BLaER1 treated with 17β-estradiol and CSF1 and Interleukin-3, amounts not matched to agents 10 nM and 100 nM (cell line): Measurements from ENCODE around the gene CPNE5.

Experiments used
- H3K27ac ChIP-seq, 11 experiments: shearing (Covaris generic); formaldehyde crosslinking; 2 replicates each; pipeline ENCODE4 v1.8.1; 2022
- H3K27me3 ChIP-seq, 11 experiments: shearing (Covaris generic); formaldehyde crosslinking; 2 replicates each; pipeline ENCODE4 v1.8.1; 2022
- H3K36me3 ChIP-seq, 11 experiments: shearing (Covaris generic); formaldehyde crosslinking; 2 replicates each; pipeline ENCODE4 v1.8.1; 2022
- H3K4me1 ChIP-seq, 10 experiments: shearing (Covaris generic); formaldehyde crosslinking; 2 replicates each; pipeline ENCODE4 v1.8.1; 2022
- H3K4me2 ChIP-seq, 11 experiments: shearing (Covaris generic); formaldehyde crosslinking; 2 replicates each; pipeline ENCODE4 v1.8.1; 2022
- H3K4me3 ChIP-seq, 10 experiments: shearing (Covaris generic); formaldehyde crosslinking; 2 replicates each; pipeline ENCODE4 v1.8.1; 2022
- H3K9ac ChIP-seq, 11 experiments: shearing (Covaris generic); formaldehyde crosslinking; 2 replicates each; pipeline ENCODE4 v1.8.1; 2022
- H3K9me3 ChIP-seq, 11 experiments: shearing (Covaris generic); formaldehyde crosslinking; replicated peaks in 1 of 11; 2 replicates each; pipeline ENCODE4 v1.8.1; 2022
- H4K20me1 ChIP-seq, 11 experiments: shearing (Covaris generic); formaldehyde crosslinking; 2 replicates each; pipeline ENCODE4 v1.8.1; 2022
- Cebpa-rat ChIP-seq, 11 experiments: shearing (Covaris generic); IDR thresholded peaks; 2 replicates each; pipeline ENCODE4 v1.8.1; 2022

Gene CPNE5

GRCh38 chr6:36836111-36837021, 2.9 kb downstream of the CPNE5 start:
- Histone ChIP-seq H4K20me1 (peaks cover 0 to 38% (median 19%) of the 10 kb centered on the region in 11 experiments; a peak in 15 of 22 replicates), H3K4me3 (no peak overlapping the region), H3K27ac (no peak overlapping the region), H3K9me3 (peaks cover 0 to 18% (median 13%) of the 10 kb centered on the region in 11 experiments; a peak in 11 of 22 replicates), H3K9ac (no peak overlapping the region), H3K36me3 (no peaks in the 10 kb centered on the region), H3K4me2 (peak overlapping the region in 2 of 11 experiments; percentile 2 to 11; a peak in 3 of 22 replicates), H3K4me1 (peaks cover 17 to 59% (median 47%) of the 10 kb centered on the region in 10 experiments), H3K27me3 (peaks cover 46 to 67% (median 59%) of the 10 kb centered on the region in 11 experiments)
- TF ChIP-seq Cebpa-rat (IDR thresholded peaks at IDR 0.05) = no peak

DNA sequence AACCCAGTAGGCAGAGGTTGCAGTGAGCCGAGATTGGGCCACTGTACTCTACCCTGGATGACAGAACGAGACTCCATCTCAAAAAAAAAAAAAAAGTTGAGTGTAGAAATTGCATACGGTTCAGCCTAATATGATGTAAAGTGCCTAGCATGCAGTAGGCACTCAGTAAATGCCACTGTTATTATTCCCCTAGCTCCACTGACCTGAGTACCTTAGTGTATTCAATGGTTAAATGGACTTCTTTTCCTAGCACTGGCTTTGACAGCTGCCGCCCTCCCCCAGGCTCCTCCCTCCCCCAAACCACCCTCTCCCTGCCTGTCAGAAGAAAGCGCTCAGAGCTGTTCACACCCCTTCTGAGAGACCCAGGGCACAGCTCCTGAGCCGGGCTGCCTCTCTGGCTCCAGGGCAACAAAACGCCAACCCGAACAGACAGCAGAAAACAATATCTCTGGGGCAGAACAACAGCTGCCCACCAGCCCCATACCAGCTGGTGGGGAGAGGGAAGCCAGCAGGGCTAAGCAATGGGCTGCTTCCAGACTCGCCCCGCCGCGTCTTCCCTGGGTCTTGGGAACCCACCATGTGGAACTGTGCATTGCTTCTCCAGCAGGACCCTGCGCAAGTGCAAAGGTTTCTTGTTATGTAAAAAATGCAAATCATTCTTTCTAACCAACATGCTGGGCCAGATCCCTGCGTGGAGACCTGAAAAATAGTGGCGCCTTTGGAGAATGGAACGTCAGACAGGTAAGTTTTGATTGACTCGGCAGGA, 4.5 kb downstream of the CPNE5 start:
- no peak for TF ChIP-seq Cebpa-rat (IDR thresholded peaks at IDR 0.05)
- Histone ChIP-seq H4K20me1 (peaks cover 0 to 25% (median 7%) of the 10 kb centered on the region in 11 experiments; a peak in 13 of 22 replicates), H3K9ac (no peak overlapping the region), H3K27ac (no peak overlapping the region), H3K4me3 (no peak overlapping the region), H3K4me1 (peaks cover 6 to 49% (median 37%) of the 10 kb centered on the region in 10 experiments; a peak in 18 of 20 replicates), H3K36me3 (no peaks in the 10 kb centered on the region), H3K4me2 (peak overlapping the region in 10 of 11 experiments; percentile 12 to 65 (median 54); a peak in 16 of 22 replicates), H3K9me3 (peaks cover 0 to 18% (median 13%) of the 10 kb centered on the region in 11 experiments; a peak in 11 of 22 replicates), H3K27me3 (peaks cover 30 to 51% (median 43%) of the 10 kb centered on the region in 11 experiments)

GRCh38 chr6:36833182-36833789, 6.0 kb downstream of the CPNE5 start:
- no peak for TF ChIP-seq Cebpa-rat (IDR thresholded peaks at IDR 0.05)
- Histone ChIP-seq H3K9ac (no peak overlapping the region), H3K4me2 (peak overlapping the region in 8 of 11 experiments; percentile 39 to 58 (median 52); a peak in 16 of 22 replicates), H3K4me3 (no peak overlapping the region), H3K27me3 (peaks cover 16 to 36% (median 28%) of the 10 kb centered on the region in 11 experiments), H3K9me3 (peaks cover 0 to 18% (median 13%) of the 10 kb centered on the region in 11 experiments; a peak in 11 of 22 replicates), H3K4me1 (peaks cover 8 to 49% (median 40%) of the 10 kb centered on the region in 10 experiments), H4K20me1 (peaks cover 0 to 12% (median 0%) of the 10 kb centered on the region in 11 experiments; a peak in 2 of 22 replicates), H3K27ac (no peak overlapping the region), H3K36me3 (no peaks in the 10 kb centered on the region)

- no peak overlapping the region for H3K9ac ChIP-seq
- H3K4me3 ChIP-seq = no peak overlapping the region
- H3K4me1 ChIP-seq = peaks cover 18 to 58% (median 49%) of the 10 kb centered on the region in 10 experiments
- peaks cover 6 to 27% (median 18%) of the 10 kb centered on the region in 11 experiments; a peak in 21 of 22 replicates for H3K27me3 ChIP-seq
- no peaks in the 10 kb centered on the region for H3K36me3 ChIP-seq
- H3K4me2 ChIP-seq = peak overlapping the region in 7 of 11 experiments; percentile 39 to 58 (median 54); a peak in 12 of 22 replicates
- H4K20me1 ChIP-seq = 0 out of 22 replicates have a peak, but pooled peaks cover 0 to 7% (median 0%) of the 10 kb centered on the region in 11 experiments
- TF ChIP-seq Cebpa-rat (IDR thresholded peaks at IDR 0.05) = no peak
- H3K27ac ChIP-seq = no peak overlapping the region
- peaks cover 0 to 18% (median 13%) of the 10 kb centered on the region in 11 experiments; a peak in 11 of 22 replicates for H3K9me3 ChIP-seq
Observed at GRCh38 chr6:36832313-36832712, 6.9 kb downstream of the CPNE5 start.

DNA sequence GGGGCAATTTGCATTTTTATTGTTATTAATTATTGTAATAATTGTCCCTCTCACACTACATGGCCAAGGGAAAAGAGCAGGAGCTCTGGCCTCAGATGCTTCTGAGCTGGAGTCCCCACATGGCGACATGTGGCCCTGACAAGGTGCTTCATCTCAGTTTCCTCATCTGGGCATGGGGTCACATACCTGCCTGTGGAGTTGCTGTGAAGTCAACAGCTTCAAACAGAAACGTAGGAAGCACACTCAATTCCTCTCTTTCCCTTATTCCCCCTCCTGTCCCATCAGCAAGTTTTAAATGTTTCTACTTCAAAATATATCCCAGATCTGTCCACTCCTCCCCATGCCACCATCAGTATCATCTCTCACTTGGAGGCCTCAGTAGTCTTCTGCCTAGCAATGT, 8.7 kb downstream of the CPNE5 start:
- TF ChIP-seq Cebpa-rat (IDR thresholded peaks at IDR 0.05) = no peak
- H3K9ac ChIP-seq = no peak overlapping the region
- no peak overlapping the region for H3K27ac ChIP-seq
- no peaks in the 10 kb centered on the region for H4K20me1 ChIP-seq
- H3K4me1 ChIP-seq = peaks cover 35 to 66% (median 62%) of the 10 kb centered on the region in 10 experiments
- H3K4me2 ChIP-seq = no peak overlapping the region
- H3K36me3 ChIP-seq = no peaks in the 10 kb centered on the region
- H3K27me3 ChIP-seq = peaks cover 0 to 14% (median 5%) of the 10 kb centered on the region in 11 experiments; a peak in 4 of 22 replicates
- no peak overlapping the region for H3K4me3 ChIP-seq
- peaks cover 0 to 18% (median 13%) of the 10 kb centered on the region in 11 experiments; a peak in 11 of 22 replicates for H3K9me3 ChIP-seq

- Histone ChIP-seq H3K27ac (no peak overlapping the region), H4K20me1 (no peaks in the 10 kb centered on the region), H3K36me3 (no peaks in the 10 kb centered on the region), H3K4me3 (no peak overlapping the region), H3K27me3 (peaks cover 0 to 9% (median 2%) of the 10 kb centered on the region in 11 experiments; a peak in 4 of 22 replicates), H3K9me3 (peaks cover 0 to 18% (median 13%) of the 10 kb centered on the region in 11 experiments; a peak in 11 of 22 replicates), H3K9ac (no peak overlapping the region), H3K4me2 (0 out of 22 replicates have a peak overlapping the region, but pooled peaks of 1 of the 11 experiments have one; percentile 9), H3K4me1 (peaks cover 41 to 70% (median 65%) of the 10 kb centered on the region in 10 experiments)
- TF ChIP-seq Cebpa-rat (IDR thresholded peaks at IDR 0.05) = no peak
Observed at GRCh38 chr6:36829919-36830544, 9.2 kb downstream of the CPNE5 start.

- peaks cover 0 to 5% (median 3%) of the 10 kb centered on the region in 11 experiments; a peak in 6 of 22 replicates for H3K9me3 ChIP-seq
- H3K4me1 ChIP-seq = peaks cover 58 to 73% (median 67%) of the 10 kb centered on the region in 10 experiments
- peak overlapping the region in 10 of 11 experiments; percentile 22 to 74 (median 63); a peak in 20 of 22 replicates for H3K9ac ChIP-seq
- H3K36me3 ChIP-seq = no peaks in the 10 kb centered on the region
- peak overlapping the region; percentile 28 to 86 (median 71); a peak in 21 of 22 replicates for H3K27ac ChIP-seq
- H3K4me2 ChIP-seq = peak overlapping the region; percentile 65 to 93 (median 85)
- H4K20me1 ChIP-seq = no peaks in the 10 kb centered on the region
- H3K4me3 ChIP-seq = peak overlapping the region in 4 of 10 experiments; percentile 1 to 26 (median 14); a peak in 5 of 20 replicates
- no peaks in the 10 kb centered on the region for H3K27me3 ChIP-seq
- TF ChIP-seq Cebpa-rat (IDR thresholded peaks at IDR 0.05) = no peak
Observed at GRCh38 chr6:36827261-36828079, 11.8 kb downstream of the CPNE5 start.
